HG02943 (cell line): ENCODE data around the gene HYAL3.
A peak's percentile ranks its signal among the peaks of the same experiment; 100 is the strongest.

ENCODE experiments used
- ATAC-seq: cut with Tn5 transposase; IDR thresholded peaks from one replicate; pipeline ENCODE4 v1.9.1; 2021; ENCODE audit warnings: mild to moderate bottlenecking, low read depth, moderate library complexity; ENCODE audit not compliant: unreplicated experiment

The HYAL3 gene

DNA sequence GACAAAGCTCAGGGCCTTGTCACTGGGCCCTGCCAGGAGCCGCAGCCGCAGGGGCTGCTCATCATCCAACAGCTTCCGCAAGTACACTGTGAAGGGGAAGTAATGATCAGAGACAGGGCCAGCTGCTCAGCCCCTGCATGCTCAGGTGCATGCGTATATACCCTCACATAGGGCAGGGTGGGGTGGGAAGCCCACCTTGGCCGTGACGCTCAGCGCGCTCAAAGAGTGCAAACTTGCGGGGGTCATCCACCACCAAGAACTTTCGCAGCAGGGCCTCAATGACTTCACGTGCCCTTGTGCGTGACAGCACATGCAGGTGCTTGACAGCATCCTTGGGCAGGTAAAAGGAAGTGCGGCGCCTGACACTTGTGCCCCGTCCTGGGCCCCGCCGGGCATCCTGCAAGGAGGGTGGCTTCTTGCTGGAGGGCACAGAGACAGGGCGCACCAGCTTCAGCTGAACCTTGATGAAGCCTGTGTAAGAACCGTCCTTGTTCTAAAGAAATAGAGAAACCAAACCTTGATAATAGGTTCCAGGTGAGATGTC lies 32.2 kb upstream of the HYAL3 start:
- ATAC-seq = no peak

DNA sequence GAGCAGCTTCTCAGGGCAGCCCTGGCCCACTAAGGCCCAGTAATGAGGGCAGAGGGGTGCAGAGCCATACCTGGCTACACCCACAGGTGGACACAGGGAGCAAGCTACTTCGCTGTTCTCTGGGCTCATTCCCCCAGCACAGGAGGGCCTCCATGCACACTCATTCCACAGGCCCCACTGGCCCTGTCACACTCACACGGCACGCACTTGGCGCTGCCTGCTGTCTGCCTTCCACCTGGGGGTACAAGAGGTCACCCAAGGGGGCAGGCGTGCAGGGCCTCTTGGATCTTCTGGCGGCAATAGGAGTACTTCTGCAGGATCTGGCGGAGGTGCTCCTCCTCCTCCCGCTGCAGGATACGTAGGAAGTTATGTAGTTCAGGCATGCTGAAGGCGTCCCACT lies 31.1 kb upstream of the HYAL3 start:
- no peak for ATAC-seq

DNA sequence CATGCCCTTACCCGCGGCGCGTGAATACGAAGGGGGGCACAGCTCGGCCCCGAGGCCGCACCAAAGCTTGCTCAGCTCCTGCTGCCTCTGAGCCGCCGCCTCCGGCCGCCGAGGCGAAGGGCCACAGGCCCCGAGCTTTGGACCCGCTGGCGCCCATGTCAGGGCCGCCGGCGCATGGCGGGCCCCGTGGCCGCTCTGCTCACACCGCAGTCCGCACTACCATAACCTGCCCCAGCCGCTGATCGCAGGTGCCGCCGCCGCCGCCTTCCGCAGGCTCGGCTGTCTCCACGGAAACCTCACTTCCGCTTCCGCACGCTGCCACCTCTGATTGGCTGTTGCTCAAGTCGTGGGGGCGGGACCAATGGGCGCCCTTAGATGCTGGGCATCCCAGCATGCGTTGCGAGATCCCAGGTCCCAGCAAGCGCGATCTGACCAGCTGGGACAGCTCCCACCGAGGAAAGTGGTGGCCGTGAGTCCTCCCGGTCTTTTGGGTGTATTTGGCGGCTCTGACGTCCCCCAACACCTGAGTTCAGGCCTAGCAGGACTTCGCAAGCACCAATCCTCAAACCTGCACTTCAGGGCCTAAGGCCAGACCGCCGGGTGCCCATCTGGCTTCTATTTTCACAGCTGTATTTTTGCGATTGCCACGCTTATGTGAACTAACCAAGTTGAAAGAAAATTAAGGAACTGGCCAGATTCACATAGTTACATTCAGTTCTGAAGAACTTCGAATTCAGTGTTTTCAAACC lies 28.9 kb upstream of the HYAL3 start, which contains the start of gene TUSC2:
TUSC2 (minus strand) TSS at position 281 of the 749 bp plus-strand sequence; CDS start at position 157, 124 bp downstream.
- peak; percentile 87 for ATAC-seq

DNA sequence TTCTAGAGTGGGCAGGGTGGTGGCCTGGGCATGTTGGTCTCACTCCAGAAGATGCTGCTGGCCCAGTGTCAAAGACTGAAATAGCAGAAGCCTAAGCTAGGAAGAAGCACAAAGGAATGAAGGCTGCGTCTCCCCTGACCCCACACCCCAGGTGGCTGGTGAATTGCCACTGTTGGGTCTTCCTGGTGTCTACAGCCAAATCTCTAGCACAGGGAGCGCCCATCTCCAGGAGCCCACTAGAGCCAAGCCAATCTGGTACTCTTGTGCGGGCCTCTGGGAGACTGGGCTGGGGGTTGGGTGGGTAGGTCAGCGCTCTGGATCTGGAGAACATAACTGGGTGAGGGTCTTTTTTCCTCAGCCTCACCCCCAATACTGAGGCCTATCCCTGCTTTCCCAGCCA lies 27.9 kb upstream of the HYAL3 start:
- ATAC-seq = no peak

DNA sequence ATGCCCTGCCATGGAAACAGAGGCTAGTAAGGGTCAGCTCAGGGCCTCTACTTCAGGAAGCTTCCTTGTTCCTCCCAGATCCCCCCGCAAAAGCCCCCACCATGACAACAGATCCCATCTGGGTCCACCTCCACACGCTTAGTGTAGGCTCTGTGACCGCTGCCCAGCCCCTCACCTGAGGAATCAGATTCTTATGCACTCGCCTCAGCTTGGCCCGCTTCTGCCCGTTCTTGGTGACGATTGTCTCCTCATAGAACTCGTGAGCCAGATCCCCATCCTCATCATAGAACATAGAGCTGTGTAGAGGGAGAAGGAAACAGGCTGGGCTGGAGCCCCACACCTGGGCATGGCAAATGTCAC lies 27.0 kb upstream of the HYAL3 start:
- ATAC-seq = no peak

DNA sequence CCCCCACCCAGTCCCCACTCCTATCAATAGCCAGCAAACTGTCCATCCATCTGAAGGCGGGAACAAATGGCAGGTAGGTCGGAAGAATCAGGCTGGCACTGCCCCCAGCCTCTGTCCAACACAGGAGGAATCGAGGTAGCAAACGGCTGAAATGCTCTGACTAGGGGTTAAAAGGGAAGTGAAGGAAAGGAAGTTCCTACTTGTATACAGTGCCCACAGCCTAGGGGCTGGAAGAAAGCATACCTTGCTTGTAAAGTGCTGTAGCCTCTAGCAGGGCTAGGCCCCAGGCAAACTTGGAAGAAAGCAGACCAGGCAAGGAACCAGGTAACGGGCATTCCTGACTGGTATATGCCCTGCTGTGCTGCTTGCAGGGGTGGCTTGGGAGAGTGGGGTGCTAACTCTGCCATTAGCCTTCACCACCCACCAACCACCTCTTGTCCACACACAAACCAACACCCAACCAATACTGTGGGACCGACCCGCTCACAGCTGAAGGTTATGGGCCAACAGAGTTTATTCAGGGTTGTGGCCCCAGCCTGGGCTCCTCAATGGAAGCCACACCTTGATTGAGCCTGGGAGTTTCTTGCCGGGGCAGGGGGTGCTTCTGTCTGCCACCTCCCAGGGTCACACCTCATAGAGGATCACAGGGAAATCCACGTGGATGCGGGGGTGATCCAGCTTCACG lies 26.4 kb upstream of the HYAL3 start:
- ATAC-seq = no peak

DNA sequence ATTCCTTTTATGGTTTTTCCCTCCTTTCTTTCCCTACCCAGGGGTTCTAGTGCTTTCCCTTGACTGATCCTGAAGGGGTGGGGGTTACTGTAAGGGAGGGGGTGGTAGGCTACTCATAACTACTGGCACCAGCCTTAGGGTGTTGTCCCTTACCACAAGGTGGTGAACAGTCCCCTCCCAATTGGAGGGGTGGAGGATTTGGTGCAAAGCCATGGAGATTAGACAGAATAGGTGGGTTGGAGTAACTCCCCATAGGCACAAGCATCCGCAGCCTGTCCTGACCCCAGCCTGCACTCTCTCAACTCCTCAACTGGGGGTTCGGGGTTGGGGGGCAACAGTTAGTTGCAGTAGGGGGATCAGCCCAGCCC lies 25.9 kb upstream of the HYAL3 start:
- no peak for ATAC-seq

DNA sequence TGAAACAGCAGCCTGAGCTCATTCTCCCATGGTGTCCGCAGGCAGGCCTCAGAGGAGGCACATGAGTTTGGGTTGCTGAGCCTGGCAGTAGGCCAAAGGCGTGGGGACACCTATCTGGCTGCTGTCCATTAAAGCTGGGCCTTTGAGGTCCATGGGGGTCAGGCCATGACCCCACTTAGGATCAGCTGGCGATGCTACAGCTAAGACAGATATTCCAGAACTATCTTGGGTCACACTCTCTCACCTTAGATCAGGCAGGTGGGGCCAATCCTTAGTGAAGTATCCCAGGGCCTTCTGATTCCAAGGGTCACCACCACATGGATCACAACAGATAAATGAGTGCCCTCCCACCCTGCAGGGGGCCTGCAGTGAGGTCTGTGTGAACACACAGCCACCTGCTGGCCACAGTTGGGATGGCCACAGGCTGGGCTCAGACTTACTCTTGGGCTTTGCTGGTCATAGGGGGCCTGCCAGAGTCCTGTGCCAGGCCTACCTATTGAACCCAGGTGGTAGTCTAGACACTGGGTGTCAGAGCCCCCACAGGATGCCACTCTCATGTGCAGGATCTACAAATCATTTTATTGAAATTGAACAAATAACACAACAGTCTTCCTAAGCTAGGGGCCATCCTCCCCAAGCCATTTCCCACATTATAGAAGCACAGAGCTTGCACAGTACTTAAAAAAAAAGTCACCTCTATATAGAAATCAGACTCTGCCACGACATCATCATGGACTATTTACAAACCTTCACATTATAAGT lies 25.3 kb upstream of the HYAL3 start:
- ATAC-seq = no peak

DNA sequence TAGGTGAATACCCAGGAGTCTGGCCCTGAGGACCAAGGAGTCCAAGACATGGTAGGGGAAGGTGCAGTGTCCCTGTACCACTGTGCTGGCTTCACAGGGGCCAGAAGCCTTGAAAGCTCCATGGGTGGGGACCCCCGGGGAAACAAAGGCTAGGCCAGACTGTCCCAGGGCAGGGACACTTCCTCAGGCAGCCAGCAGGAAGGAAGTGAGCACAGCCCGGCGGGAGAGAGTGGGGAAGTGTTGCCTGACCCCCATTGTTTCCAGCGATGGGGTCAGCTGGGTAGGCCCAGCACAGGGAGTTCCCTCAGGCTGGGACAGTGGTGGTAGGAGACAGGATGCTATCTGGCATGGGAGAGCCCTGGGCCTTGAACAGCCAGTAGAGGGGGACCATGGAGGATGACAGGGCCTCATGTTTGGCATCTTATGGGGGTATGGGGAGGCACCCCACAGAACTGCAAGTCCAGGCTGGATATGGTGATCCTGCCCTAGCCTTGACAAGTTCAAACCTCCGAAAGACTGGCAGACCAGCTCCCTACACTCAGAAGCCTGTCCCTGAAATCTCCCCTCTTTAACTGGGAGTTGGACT lies 24.5 kb upstream of the HYAL3 start:
- ATAC-seq = no peak

DNA sequence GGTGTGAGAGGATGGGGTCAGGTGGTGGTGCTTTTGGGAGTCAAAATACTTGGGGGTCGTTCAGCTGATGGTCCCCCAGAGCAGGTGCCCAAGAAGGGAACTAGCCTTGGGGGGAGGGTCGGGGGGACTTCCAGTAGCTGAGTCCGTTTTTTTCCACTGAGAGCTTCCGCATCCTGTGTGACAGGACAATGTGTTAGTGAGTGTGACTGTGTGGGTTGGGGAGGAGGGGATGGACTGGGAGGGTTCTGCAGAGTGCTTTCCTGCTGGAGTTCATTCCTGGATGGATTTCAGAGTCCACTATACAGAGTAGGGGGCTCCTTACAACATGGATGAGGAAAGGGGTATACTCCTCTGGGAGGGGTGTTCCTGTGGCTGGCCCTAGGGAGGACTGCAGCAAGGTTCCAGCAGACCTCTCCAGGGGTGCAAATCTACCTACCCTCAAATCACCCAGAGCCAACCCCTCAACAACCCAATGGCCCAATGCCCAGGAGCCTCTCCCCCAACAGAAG lies 23.9 kb upstream of the HYAL3 start:
- no peak for ATAC-seq

DNA sequence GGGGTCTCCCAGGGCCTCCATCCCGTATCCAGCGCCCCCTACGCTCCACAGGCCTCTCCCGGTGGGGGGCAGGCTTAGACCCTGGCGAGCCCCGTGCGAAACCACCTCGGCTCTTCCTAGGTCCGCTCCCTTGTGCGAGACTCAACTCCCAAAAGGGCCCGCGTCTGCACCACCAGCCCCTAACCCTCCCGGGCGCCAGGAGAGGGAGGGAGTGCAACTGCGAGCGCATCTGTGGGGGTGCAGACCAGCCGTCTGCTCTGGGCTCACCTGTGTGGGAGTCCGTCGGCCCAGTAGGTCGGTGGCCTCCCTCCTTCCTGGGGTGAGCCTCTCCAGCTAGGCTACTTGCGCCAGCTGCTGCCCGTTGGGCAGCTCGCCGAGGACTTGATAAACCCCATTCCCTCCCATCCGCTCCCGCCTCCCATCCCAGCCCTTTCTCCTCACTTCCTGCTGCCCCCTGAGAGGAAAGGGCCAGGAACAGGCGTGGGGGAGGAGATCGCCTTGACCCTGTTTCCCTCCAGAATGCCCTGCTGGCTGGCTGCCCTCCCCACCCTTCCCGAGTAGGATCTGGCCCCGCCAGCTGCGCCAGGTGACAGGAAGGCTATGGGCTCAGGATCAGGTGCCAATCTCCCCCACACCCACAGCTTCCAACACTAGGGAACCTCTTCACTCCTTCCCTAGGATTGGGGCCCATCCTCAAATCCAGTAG lies 23.3 kb upstream of the HYAL3 start, which contains the start of gene HYAL2:
HYAL2 (minus strand) TSS at position 360 of the 706 bp plus-strand sequence. CDS start 2,256 bp downstream, outside the sequence.
- no peak for ATAC-seq

DNA sequence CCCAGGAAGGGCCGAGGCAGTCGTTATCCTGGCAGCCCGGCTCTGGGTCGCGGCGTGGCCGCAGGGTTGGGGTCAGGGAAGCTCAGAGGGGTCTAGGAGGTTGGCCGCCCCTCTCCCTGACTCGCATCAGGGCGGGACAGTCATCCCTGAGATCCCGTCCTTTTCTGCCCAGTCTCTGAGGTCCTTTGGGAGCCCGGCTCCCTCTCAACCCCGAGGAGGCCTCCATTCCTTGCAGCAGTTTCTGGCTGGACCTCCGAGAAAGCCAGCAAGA lies 22.8 kb upstream of the HYAL3 start:
- no peak for ATAC-seq

DNA sequence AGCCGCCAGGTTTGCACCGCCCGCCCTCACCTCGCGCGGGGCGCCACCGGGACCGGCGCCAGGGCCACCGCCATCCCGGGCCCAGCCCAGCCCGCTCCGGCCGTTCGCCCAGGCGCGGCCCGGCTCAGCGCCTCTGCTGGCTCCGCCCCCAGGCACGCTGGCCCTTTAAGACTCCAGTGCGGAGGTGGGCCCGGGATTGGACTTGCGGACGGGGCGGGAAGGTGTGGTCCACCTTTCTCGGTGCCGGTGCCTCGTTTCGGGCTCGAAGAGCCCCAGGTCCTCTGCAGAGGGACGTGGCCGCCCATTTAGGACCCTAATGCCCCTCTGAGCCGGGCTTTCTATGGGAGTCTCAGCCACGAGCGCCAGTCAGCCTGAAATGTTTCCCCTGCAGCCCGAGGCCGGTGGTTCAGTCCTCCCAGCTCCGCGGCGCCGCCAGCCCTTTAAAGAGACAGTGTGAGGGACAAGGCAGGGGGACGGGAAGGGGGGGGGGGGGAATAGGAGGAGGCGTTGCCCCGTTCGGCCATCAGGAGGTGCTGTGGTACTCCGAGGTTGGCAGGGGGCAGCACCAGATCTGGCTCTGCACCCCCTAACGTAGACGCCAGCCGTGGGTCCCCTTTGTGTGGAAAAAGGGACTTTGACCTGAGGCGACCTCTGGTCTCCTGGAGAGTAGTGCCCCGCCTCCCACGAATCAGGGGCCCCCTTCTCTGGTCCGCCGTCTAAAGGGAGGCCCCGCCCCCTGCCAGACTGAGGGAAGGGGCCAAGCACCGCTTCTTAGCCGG lies 22.3 kb upstream of the HYAL3 start:
- ATAC-seq = peak; percentile 77

DNA sequence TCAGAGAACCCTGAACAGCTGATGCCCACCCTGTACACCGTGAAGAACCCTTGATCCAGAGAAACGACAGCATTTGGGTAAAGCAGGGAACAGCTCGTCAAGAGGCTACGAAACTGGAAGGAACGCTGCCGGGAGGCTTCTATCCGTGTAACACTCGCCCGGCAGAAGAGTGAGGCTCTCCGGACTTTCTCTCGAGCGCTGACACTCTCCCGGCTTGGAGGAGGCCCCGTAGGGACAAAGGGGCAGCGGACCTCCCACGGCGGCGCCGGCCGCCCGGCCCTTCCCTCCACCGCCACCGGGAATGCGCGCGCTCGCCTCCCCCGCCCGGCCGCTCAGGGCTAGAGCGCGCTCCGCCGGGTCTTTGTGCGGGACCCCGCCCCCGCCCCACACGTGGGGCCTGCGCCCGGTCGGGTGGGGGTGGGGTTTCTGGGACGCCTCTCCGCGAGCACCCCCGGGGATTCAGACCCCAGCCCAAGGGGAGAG lies 21.7 kb upstream of the HYAL3 start:
- ATAC-seq = peak; percentile 39

DNA sequence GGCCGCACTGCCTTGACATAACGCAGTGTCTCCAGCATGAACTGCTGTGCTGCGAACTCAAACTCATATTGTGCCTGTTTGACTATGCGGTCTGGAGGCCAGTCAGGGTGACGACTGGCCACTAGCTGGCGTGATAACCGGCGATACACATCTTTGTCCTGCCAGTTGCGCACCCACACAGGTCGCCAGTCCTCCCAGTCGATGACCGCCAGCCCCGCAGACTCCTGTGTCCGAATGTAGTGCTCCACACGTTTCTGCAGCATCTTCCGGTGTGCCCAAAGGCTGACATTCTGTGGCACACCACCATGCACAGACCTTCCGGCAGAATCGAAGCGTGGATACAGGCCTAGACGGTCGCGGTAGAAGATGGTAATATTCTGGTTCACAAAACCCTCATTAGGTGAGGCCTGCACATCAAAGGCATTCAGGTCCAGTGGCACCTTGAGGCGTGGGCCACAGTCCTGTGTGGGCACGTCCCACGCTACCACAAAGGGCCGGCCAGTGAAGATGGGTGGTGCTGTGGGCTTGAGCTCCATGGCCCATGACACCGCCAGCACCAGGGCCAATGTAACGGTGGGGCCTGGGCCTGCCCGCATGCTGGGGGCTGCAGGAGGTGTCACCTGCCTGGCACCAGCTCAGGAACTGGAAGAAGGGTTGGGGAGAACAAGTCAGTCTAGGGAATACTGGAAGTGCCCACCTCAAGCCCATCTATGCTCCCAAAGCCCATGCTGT lies 20.9 kb upstream of the HYAL3 start:
- ATAC-seq = no peak

DNA sequence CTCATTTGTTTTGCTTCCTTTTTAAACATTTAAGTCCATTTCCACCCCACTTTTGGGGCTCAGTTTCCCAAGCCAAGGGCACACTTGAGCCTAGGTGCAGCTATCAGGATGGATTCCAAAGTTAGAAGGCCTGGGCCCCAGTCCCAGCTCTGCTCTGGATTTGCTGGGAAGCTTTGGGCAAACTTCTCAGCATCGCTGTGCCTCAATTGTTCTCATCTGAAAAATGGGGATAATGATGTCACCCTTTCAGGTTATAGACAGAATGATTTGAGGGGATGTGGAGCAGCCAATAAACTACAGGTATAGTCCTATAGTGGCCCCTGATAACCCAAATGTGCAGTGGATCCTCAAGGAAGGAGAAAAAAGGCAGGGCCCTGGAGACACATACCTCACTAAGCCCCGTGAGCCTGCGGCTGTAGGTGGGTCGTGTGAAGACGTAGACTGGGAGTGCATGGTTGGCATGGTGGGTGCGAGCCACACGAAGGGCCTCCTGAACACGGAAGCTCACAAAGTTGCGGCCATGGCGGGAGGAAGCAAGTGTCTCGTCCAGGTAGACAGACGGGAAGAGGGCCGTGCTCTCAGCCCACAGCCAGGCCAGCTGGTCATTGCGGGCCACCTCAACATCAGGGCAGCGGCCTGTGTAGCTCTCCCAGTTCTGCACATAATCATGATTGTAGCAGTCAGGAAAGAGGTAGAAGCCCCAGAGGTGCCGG lies 20.1 kb upstream of the HYAL3 start:
- no peak for ATAC-seq

DNA sequence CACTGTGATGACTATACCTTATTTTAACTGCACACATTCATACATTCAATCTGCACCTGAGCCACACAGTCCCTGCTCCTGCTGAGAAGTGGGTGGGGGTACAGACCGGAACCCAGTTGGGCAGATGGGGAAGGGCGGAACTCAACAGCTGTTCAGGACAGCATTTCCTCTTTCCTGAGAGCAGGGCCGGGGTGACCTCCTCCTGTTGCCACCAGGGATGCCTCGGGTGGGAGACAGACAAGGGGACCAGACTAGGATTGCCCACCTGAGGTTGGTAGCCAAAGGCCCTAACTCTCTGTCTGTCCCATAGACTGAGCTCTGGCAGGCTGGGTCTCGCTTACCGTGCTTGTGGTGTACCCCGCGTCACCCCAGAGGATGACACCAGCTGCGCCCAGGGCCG lies 19.4 kb upstream of the HYAL3 start:
- no peak for ATAC-seq

DNA sequence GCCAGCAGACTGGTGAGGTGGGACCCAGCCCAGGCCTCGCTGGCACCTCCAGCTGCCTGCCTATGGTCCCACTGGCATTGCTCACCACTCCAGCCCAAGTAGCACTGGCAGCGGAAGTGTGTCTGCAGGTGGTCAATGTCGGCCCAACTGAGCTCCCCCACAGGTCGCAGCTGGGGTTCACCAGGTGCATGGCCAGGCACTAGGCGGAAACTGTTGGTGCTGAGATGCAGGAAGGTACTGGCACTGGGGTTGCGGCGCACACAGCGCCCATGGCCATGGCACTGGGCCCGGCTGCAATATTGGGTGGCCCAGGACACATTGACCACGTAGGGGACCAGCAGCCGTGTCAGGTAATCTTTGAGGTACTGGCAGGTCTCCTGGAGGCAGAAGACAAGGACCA lies 19.0 kb upstream of the HYAL3 start:
- ATAC-seq = no peak
